Upper lobe of left lung (tissue), 4 donors: ENCODE results near the gene DPP3.

Experiments
- EP300 ChIP-seq, 4 donors: sonication (generic); formaldehyde crosslinking; IDR thresholded peaks; one replicate each; pipeline ENCODE4 v1.5.1; 2017; ENCODE audit warnings: antibody characterized with exemption in 4 of 4, control low read depth in 2 of 4
- POLR2A ChIP-seq, 4 donors: fragments of 450-650 bp; IDR thresholded peaks; one replicate each; pipeline ENCODE4 v1.5.1; 2016 to 2017; ENCODE audit warnings: antibody characterized with exemption in 4 of 4, mild to moderate bottlenecking in 2 of 4
- POLR2AphosphoS5 ChIP-seq, 2 donors: sonication (generic); formaldehyde crosslinking; IDR thresholded peaks; one replicate each; pipeline ENCODE4 v1.5.1; 2017; ENCODE audit warnings: antibody characterized with exemption in 2 of 2
- TF ChIP-seq, protein P1 (sequence below), 6 experiments: fragments of 450-650 bp in 4 of 6; fragments of 200-600 bp in 2 of 6; sonication (generic) in 2 of 6; IDR thresholded peaks; one replicate each; pipeline ENCODE4 v1.5.1; 2016 to 2019; ENCODE audit warnings: antibody characterized with exemption in 6 of 6

DNA sequence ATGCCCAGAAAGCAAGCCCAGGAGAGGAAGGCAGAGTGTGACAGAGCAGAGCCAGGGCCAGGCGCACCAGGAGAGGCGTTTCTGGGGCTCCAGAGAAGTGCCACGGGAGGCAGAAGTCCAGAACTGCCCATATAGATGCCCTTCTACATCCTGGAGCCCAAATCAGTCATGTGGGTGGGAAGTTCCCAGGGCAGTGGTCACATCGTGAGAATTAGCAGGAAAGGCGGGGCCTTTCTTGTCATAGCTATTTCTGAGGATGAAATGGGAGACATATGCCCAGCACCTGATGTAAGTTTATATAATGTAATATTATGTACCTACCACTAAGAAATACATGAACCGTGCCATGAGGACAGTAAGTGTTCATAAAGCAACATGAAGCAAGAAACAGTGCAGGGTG, 52.5 kb downstream of the DPP3 start:
- TF ChIP-seq, protein P1, sequence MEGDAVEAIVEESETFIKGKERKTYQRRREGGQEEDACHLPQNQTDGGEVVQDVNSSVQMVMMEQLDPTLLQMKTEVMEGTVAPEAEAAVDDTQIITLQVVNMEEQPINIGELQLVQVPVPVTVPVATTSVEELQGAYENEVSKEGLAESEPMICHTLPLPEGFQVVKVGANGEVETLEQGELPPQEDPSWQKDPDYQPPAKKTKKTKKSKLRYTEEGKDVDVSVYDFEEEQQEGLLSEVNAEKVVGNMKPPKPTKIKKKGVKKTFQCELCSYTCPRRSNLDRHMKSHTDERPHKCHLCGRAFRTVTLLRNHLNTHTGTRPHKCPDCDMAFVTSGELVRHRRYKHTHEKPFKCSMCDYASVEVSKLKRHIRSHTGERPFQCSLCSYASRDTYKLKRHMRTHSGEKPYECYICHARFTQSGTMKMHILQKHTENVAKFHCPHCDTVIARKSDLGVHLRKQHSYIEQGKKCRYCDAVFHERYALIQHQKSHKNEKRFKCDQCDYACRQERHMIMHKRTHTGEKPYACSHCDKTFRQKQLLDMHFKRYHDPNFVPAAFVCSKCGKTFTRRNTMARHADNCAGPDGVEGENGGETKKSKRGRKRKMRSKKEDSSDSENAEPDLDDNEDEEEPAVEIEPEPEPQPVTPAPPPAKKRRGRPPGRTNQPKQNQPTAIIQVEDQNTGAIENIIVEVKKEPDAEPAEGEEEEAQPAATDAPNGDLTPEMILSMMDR (IDR thresholded peaks at IDR 0.05), result no peak
- TF ChIP-seq POLR2AphosphoS5 (IDR thresholded peaks at IDR 0.05) (no peak), POLR2A (IDR thresholded peaks at IDR 0.05) (no peak), EP300 (IDR thresholded peaks at IDR 0.05) (no peak)
